Neural cell (in vitro differentiated cells): ENCODE measurements around the gene DSCAML1. TPM values are rescaled to one million over a fixed set of nuclear protein-coding genes. Genes with fewer than 3 reads are reported as not detected.

Experiments used
- H2AFZ ChIP-seq: fragments of 200-600, 300-800 bp; sonication (generic), shearing (Covaris generic); 2 replicates; pipeline ENCODE4 v1.6.0; 2014; ENCODE audit warnings: low read depth, mild to moderate bottlenecking, antibody characterized with exemption, low read length, moderate library complexity
- H3F3A ChIP-seq: fragments of 200-600 bp; shearing (Covaris generic); 2 replicates; pipeline ENCODE4 v1.6.1; 2016; ENCODE audit warnings: mild to moderate bottlenecking, moderate library complexity, mixed read lengths, antibody characterized with exemption, low read length; ENCODE audit not compliant: insufficient read depth, poor library complexity, severe bottlenecking
- H3K27ac ChIP-seq: fragments of 200-600, 300-800 bp; sonication (generic), shearing (Covaris generic); 2 replicates; pipeline ENCODE4 v1.5.1; 2014; ENCODE audit warnings: mild to moderate bottlenecking, low read length, moderate library complexity
- H3K27me3 ChIP-seq: fragments of 300-800, 200-600 bp; sonication (generic), shearing (Covaris generic); 2 replicates; pipeline ENCODE4 v1.6.0; 2014; ENCODE audit warnings: mild to moderate bottlenecking, low read depth, low read length, moderate library complexity; ENCODE audit not compliant: insufficient read depth
- H3K36me3 ChIP-seq: fragments of 300-800, 200-600 bp; sonication (generic), shearing (Covaris generic); 2 replicates; pipeline ENCODE4 v1.5.1; 2014; ENCODE audit warnings: mild to moderate bottlenecking, antibody characterized with exemption, low read length, moderate library complexity; ENCODE audit not compliant: insufficient read depth
- H3K4me2 ChIP-seq: fragments of 300-800, 200-600 bp; sonication (generic), shearing (Covaris generic); 2 replicates; pipeline ENCODE4 v1.6.0; 2014; ENCODE audit warnings: mild to moderate bottlenecking, low read length
- H3K4me3 ChIP-seq: fragments of 300-800, 200-600 bp; sonication (generic), shearing (Covaris generic); 2 replicates; pipeline ENCODE4 v1.5.1; 2014; ENCODE audit warnings: mild to moderate bottlenecking, low read length, moderate library complexity
- H3K79me2 ChIP-seq: fragments of 200-600 bp; shearing (Covaris generic); replicated peaks from 2 replicates; pipeline ENCODE4 v1.6.0; 2014; ENCODE audit warnings: mild to moderate bottlenecking, low read length, moderate library complexity; ENCODE audit not compliant: insufficient read depth
- H3K9ac ChIP-seq: fragments of 300-800, 200-600 bp; sonication (generic), shearing (Covaris generic); 2 replicates; pipeline ENCODE4 v1.6.1; 2016; ENCODE audit warnings: mild to moderate bottlenecking, low read length, mixed read lengths
- H3K9me2 ChIP-seq: fragments of 200-600 bp; shearing (Covaris generic); 2 replicates; pipeline ENCODE4 v1.6.1; 2016; ENCODE audit warnings: mild to moderate bottlenecking, low read length, mixed read lengths; ENCODE audit not compliant: insufficient read depth
- H3K9me3 ChIP-seq: fragments of 200-600, 300-800 bp; sonication (generic), shearing (Covaris generic); 2 replicates; pipeline ENCODE4 v1.6.1; 2016; ENCODE audit warnings: mild to moderate bottlenecking, mixed run types, low read length, moderate library complexity, mixed read lengths
- H4K20me1 ChIP-seq: fragments of 200-600 bp; shearing (Covaris generic); 2 replicates; pipeline ENCODE4 v1.6.1; 2016; ENCODE audit warnings: mild to moderate bottlenecking, mixed run types; ENCODE audit not compliant: insufficient read depth
- EP300 ChIP-seq: fragments of 450-650 bp; conservative IDR thresholded peaks from 2 replicates; pipeline ENCODE4 v1.6.1; 2014; ENCODE audit warnings: antibody characterized with exemption, mild to moderate bottlenecking, moderate library complexity; ENCODE audit not compliant: poor library complexity, severe bottlenecking
- EZH2 ChIP-seq: fragments of 200-600, 300-800 bp; shearing (Covaris generic), sonication (generic); IDR thresholded peaks from 2 replicates; pipeline ENCODE4 v1.6.1; 2014; ENCODE audit warnings: antibody characterized with exemption, low read length, borderline replicate concordance, mild to moderate bottlenecking; ENCODE audit not compliant: insufficient read depth, poor library complexity, severe bottlenecking
- MXI1 ChIP-seq: fragments of 450-650 bp; conservative IDR thresholded peaks from 2 replicates; pipeline ENCODE4 v1.6.1; 2014; ENCODE audit warnings: antibody characterized with exemption, mild to moderate bottlenecking; ENCODE audit not compliant: poor library complexity, severe bottlenecking
- POLR2AphosphoS5 ChIP-seq: IDR thresholded peaks from 2 replicates; pipeline ENCODE4 v1.6.1; 2012
- RAD21 ChIP-seq: fragments of 450-650 bp; conservative IDR thresholded peaks from 2 replicates; pipeline ENCODE4 v1.6.1; 2014; ENCODE audit warnings: antibody characterized with exemption, mild to moderate bottlenecking, moderate library complexity
- SMC3 ChIP-seq: fragments of 450-650 bp; conservative IDR thresholded peaks from 2 replicates; pipeline ENCODE4 v1.6.1; 2014; ENCODE audit warnings: antibody characterized with exemption, mild to moderate bottlenecking, moderate library complexity; ENCODE audit not compliant: poor library complexity
- TAF1 ChIP-seq: IDR thresholded peaks from 2 replicates; pipeline ENCODE4 v1.6.1; 2012; ENCODE audit warnings: low read depth
- polyA plus RNA-seq: library from polyadenylated mRNA; depleted of rRNA; stranded (reverse); fragments of >200 nt; gene quantifications from 2 replicates; pipeline ENCODE4 v1.2.3, GENCODE V29; 2014
- TF ChIP-seq, protein P1 (sequence below): fragments of 450-650 bp; IDR thresholded peaks from 2 replicates; pipeline ENCODE4 v1.5.1; 2014; ENCODE audit warnings: antibody characterized with exemption, mild to moderate bottlenecking, moderate library complexity; ENCODE audit not compliant: poor library complexity, severe bottlenecking
- TF ChIP-seq, protein P2 (sequence below): IDR thresholded peaks from 2 replicates; pipeline ENCODE4 v1.6.1; 2012; ENCODE audit warnings: borderline replicate concordance

The DSCAML1 gene
- polyA plus RNA-seq, 1 donor from 2014 or later, result 1.3 TPM

DNA sequence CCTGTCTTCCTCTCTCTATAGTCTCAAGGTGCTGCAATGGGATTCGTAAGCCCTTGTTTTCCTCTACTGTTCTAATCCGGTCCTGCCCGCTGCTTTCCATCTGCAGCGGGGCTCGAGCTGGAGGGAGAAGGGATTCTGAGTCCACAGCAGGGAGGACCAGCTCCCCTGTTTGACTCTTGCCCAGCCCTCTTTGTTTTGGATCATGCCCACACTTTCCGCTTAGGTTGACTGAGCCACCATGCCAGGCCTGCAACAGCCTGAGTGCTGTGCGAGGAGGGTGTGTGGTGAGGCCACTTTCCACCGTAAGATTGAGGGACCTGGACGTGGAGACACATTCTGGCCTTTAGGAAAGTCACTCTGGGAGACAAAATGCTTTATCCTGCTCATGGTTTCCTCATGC lies 411.1 kb downstream of the DSCAML1 start:
- no peaks in the 10 kb centered on the region for H3F3A ChIP-seq
- no peak for TF ChIP-seq POLR2AphosphoS5
- no peak for TF ChIP-seq RAD21
- TF ChIP-seq, protein P1, sequence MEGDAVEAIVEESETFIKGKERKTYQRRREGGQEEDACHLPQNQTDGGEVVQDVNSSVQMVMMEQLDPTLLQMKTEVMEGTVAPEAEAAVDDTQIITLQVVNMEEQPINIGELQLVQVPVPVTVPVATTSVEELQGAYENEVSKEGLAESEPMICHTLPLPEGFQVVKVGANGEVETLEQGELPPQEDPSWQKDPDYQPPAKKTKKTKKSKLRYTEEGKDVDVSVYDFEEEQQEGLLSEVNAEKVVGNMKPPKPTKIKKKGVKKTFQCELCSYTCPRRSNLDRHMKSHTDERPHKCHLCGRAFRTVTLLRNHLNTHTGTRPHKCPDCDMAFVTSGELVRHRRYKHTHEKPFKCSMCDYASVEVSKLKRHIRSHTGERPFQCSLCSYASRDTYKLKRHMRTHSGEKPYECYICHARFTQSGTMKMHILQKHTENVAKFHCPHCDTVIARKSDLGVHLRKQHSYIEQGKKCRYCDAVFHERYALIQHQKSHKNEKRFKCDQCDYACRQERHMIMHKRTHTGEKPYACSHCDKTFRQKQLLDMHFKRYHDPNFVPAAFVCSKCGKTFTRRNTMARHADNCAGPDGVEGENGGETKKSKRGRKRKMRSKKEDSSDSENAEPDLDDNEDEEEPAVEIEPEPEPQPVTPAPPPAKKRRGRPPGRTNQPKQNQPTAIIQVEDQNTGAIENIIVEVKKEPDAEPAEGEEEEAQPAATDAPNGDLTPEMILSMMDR, result no peak
- TF ChIP-seq TAF1, result no peak
- TF ChIP-seq MXI1, result no peak
- TF ChIP-seq SMC3, result no peak
- TF ChIP-seq, protein P2, sequence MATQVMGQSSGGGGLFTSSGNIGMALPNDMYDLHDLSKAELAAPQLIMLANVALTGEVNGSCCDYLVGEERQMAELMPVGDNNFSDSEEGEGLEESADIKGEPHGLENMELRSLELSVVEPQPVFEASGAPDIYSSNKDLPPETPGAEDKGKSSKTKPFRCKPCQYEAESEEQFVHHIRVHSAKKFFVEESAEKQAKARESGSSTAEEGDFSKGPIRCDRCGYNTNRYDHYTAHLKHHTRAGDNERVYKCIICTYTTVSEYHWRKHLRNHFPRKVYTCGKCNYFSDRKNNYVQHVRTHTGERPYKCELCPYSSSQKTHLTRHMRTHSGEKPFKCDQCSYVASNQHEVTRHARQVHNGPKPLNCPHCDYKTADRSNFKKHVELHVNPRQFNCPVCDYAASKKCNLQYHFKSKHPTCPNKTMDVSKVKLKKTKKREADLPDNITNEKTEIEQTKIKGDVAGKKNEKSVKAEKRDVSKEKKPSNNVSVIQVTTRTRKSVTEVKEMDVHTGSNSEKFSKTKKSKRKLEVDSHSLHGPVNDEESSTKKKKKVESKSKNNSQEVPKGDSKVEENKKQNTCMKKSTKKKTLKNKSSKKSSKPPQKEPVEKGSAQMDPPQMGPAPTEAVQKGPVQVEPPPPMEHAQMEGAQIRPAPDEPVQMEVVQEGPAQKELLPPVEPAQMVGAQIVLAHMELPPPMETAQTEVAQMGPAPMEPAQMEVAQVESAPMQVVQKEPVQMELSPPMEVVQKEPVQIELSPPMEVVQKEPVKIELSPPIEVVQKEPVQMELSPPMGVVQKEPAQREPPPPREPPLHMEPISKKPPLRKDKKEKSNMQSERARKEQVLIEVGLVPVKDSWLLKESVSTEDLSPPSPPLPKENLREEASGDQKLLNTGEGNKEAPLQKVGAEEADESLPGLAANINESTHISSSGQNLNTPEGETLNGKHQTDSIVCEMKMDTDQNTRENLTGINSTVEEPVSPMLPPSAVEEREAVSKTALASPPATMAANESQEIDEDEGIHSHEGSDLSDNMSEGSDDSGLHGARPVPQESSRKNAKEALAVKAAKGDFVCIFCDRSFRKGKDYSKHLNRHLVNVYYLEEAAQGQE, result no peak
- TF ChIP-seq EZH2, result no peak
- no peak for TF ChIP-seq EP300
- H3K79me2 ChIP-seq, result no peaks in the 10 kb centered on the region

DNA sequence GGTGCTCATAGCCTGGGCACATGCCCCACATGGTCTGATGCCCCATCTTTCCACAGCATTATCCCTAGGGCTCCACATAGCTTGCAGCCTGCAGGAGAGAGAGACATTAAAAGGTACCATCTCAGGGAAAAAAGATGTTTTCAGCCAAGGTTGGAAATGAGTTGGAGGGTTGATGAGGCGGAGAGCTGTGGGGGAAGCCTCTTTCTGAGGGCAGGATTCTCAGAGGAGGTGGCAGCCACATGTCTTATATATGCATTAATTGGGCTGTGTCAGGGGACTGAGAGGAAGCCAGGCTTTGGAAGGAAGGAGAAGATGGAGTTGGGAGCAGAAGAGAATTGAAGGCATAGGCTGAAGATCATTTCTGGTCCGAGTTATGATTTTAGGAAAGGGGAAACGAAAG lies 411.5 kb downstream of the DSCAML1 start:
- no peaks in the 10 kb centered on the region for H4K20me1 ChIP-seq
- no peaks in the 10 kb centered on the region for H3K36me3 ChIP-seq
- no peak for TF ChIP-seq POLR2AphosphoS5
- TF ChIP-seq, protein P1, result no peak
- no peak for TF ChIP-seq EP300
- TF ChIP-seq, protein P2, result no peak
- no peak for TF ChIP-seq MXI1
- TF ChIP-seq SMC3, result no peak
- no peak for TF ChIP-seq TAF1
- no peak for TF ChIP-seq EZH2
- no peak for TF ChIP-seq RAD21
- H3K79me2 ChIP-seq, result no peaks in the 10 kb centered on the region
- no peaks in the 10 kb centered on the region for H3F3A ChIP-seq
- no peaks in the 10 kb centered on the region for H3K9me3 ChIP-seq
- H2AFZ ChIP-seq, result no peak overlapping the region
- no peak overlapping the region for H3K9ac ChIP-seq
- no peaks in the 10 kb centered on the region for H3K27me3 ChIP-seq
- no peak overlapping the region for H3K4me3 ChIP-seq
- no peak overlapping the region for H3K27ac ChIP-seq
- H3K9me2 ChIP-seq, result no peaks in the 10 kb centered on the region
- no peak overlapping the region for H3K4me2 ChIP-seq

More for the DNA sequence above, 411.1 kb downstream of the DSCAML1 start:
- H4K20me1 ChIP-seq, result no peaks in the 10 kb centered on the region
- H3K36me3 ChIP-seq, result no peaks in the 10 kb centered on the region
- no peaks in the 10 kb centered on the region for H3K27me3 ChIP-seq
- H2AFZ ChIP-seq, result no peak overlapping the region
- no peak overlapping the region for H3K4me2 ChIP-seq
- no peak overlapping the region for H3K27ac ChIP-seq
- H3K4me3 ChIP-seq, result no peak overlapping the region
- H3K9ac ChIP-seq, result no peak overlapping the region
- H3K9me2 ChIP-seq, result no peaks in the 10 kb centered on the region
- no peaks in the 10 kb centered on the region for H3K9me3 ChIP-seq
